HG03342 (cell line): Measurements from ENCODE around the gene MAGEA8.
"Not testable (repeated sequence)": the region's sequence is repeated elsewhere in the genome, so short reads cannot be mapped to it uniquely, and the experiment has no call there.

ENCODE experiments used
- ATAC-seq: cut with Tn5 transposase; IDR thresholded peaks from one replicate; pipeline ENCODE4 v1.9.1; 2021; ENCODE audit warnings: mild to moderate bottlenecking, moderate library complexity; ENCODE audit not compliant: unreplicated experiment

Gene MAGEA8

DNA sequence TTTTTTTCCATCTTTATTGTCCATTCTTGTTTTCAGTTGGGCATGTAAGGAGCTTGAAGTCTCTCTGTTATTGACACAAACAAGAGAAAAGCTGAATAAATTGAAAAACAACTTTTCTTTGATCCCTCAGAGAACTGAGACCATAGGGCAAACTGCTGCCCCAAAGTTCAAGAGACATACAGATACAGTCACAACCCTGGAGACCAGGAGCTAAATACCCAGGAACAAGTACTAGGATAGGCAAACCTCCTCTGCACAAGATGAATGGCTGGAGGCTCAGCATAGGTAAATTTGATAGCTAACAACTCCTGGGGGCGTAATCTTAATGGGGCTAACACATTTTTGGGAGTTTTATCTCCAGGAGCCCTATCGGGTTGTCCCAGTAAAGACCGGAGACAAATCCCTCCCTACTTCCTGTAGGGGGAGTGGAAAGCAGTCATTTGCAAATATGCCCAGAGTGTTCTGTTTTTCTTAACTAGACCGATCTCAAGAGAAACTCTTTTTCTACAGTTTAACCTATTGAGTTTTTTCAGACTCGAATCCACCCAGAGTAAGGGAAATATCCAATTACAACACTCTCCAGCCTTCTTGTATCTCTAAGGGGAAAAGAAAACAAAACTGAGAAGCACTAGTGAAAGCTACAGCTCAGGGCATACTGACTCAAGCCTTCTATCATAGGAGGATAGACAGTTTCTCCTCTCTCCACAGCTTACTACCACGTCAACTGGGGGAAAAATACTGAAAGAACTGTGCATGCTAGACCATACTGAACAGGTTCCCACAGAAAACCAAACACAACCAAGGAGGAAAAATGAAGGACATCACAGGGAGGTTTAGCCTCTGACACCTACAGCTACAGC, 23.1 kb downstream of the MAGEA8 start:
- ATAC-seq: peak; percentile 67

- peak; percentile 57 for ATAC-seq
Observed at GRCh38 chrX:149908308-149908707, 27.3 kb downstream of the MAGEA8 start.

GRCh38 chrX:149908727-149909126, 27.7 kb downstream of the MAGEA8 start:
- ATAC-seq: no peak

- peak; percentile 41 for ATAC-seq
Observed at GRCh38 chrX:149909324-149910177, 28.6 kb downstream of the MAGEA8 start.

DNA sequence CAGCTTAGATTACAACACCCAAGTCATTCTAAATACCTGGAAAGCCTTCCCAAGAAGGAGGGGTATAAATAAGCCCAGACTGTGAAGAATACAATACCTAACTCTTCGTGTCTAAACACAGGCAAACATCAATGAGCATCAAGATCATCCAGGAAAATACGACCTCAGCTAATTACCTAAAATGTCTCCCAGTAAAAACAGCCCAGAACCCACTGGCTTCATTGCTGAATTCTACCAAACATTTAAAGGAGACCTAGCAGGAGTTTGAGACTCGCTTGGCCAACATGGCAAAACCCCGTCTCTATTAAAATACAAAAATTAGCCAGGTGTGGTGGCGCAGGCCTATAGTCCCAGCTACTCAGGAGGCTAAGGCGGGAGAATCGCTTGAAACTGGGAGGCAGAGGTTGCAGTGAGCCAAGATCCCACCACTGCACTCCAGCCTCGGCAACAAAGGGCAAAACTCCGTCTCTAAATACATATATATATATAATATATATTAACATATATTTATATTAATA, 29.3 kb downstream of the MAGEA8 start:
- peak; percentile 31 for ATAC-seq

- ATAC-seq: peak; percentile 78
Observed at GRCh38 chrX:149916745-149917392, 35.9 kb downstream of the MAGEA8 start.

DNA sequence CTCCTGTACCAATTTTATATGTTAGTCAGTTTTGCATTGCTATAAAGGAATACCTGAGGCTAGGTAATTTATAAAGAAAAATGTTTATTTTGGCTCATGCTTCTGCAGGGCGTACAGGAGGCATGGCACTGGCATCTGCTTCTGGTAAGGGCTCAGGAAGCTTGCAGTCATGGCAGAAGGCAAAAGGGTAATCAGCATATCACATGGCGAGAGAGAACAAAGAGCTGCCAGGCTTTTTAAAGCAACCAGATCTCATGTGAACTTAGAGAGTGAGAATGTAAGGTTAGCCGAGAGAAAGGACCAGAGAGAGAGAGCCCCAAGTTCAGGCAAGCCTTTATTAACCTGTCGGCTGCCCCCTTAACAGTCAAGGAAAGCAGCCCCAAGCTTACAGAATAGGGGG, 42.9 kb downstream of the MAGEA8 start:
- ATAC-seq: not testable (repeated sequence)

DNA sequence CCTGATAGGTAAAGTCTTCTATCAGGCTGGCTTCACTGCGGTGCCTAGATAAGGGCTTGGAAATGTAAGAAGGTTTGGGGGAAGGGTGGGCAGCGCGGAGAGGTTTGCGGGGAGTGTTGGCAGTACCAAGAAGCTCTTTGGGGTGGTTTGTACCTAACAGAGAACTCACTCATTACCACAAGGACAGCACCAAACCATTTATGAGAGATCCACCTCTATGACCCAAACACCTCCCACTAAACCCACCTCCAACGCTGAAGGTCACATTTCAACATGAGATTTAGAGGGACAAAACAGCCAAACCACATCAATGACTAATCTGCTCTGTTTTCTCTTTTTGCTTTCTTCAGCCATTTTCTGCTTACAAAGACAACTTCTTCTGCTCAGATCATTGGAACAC, 43.5 kb downstream of the MAGEA8 start:
- ATAC-seq: not testable (repeated sequence)

DNA sequence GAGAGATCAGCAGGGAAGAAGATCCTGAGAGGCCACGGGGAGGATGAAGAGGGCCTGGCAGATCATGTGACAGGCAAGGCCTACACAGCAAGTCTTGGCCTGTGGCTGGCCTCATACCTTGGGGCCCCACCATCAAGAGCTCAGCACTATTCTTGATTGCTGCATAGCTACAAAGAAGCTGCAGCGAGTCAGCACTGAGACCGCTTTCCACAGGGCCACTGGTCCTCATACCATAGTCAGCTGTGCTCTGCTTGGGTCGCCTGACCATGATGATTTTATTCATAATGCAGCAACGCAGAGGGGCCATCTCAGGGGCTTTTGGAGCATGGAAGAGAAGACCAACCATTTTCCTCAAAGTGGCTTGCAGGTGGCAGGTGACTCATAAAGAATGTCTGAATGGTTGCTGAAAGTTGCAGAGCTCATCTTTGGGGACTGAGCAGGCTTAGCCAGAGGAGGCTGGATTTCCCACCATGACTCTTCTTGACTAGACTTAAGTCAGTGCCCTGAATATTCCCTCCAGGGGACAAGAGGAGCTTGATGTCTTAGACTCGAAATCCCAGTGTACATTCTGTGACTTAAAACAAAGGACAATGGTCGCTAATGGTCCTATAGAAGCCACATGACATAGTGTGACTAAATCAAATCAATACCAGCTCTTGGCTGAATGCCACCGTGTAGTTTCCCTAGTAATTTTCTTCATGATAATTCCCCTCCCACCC, 46.4 kb downstream of the MAGEA8 start:
- ATAC-seq: not testable (repeated sequence)

DNA sequence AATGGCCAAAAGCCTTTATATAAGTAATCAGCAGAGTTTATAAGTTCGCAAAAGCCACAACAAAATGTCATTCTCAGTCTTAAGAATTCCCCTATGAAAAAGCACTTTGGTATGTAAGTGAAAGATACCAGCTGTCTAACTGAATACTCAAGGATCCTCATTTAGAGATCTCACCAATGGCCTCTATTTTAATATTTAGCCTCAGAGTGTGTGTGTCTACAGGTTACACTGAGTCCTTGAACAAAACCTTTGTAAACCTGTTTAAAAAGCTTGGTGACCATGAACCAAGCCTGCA, 46.9 kb downstream of the MAGEA8 start:
- ATAC-seq: not testable (repeated sequence)

- not testable (repeated sequence) for ATAC-seq
Observed at GRCh38 chrX:149928635-149929034, 47.7 kb downstream of the MAGEA8 start.

DNA sequence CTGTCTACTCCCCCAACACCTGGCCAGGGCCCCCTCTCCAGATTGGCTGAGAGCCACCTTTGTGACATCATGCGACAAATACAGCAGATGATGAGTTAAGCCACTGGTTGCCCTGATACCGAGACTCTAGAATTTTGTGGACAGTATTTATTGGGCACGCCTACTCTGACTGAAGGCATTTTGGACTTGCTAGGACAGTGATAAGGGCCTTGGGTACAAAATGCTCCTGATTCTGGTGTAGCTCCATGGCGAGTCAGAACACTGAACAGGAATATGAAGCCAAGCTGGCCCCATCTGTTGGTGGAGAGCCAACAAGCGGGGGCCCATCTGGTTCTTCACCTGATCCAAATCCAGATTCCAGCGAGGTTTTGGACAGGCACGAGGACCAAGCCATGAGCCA, 48.4 kb downstream of the MAGEA8 start, which contains the start of gene HSFX4:
Gene HSFX4, plus strand, starts transcription at position 174 of the 400 bp plus-strand sequence. Its CDS starts 72 bp downstream, at position 246.
- ATAC-seq: not testable (repeated sequence)

GRCh38 chrX:149931355-149931754, 50.4 kb downstream of the MAGEA8 start:
- ATAC-seq: not testable (repeated sequence)

DNA sequence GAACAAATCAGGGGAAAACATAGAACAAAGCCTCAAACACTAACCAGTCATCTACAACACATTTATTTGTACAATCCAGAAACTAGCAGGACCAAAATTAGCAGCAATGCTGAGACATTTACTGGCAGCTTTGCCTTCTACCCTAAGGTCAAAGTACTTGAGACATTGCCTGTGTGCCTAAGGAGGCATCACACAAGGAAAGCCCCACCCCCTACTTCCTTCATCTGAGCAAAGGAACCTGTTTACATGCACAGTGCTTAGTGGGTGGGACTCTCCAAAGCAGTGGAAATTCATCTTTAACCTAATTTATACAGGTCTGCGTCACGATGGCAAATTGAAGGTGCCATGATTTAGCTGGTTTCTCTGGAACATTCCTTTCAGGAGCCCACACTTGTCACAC, 51.2 kb downstream of the MAGEA8 start:
- not testable (repeated sequence) for ATAC-seq

GRCh38 chrX:149932970-149933369, 52.0 kb downstream of the MAGEA8 start:
- not testable (repeated sequence) for ATAC-seq

GRCh38 chrX:149933547-149933946, 52.6 kb downstream of the MAGEA8 start:
- ATAC-seq: not testable (repeated sequence)
